H1 (cell line): ENCODE data around the gene TWF2. TPM values are rescaled to one million over a fixed set of nuclear protein-coding genes. Genes with fewer than 3 reads are reported as not detected.

ENCODE experiments used
- CTCF ChIA-PET: fragments of 300-600 bp; sonication (Branson Sonifier 250); formaldehyde crosslinking; loops from one replicate; lab custom pipeline; 2021; ENCODE audit not compliant: partially characterized antibody; lab: Charles Lee
- POLR2A ChIA-PET: fragments of 300-600 bp; sonication (Branson Sonifier 250); formaldehyde crosslinking; loops from one replicate; lab custom pipeline; 2021; ENCODE audit warnings: inconsistent platforms; ENCODE audit not compliant: partially characterized antibody; lab: Charles Lee
- DNase-seq, 2 experiments: peaks; one replicate each; pipeline versions ENCODE4 v3.0.0 to v3.0.0-alpha.2; 2010 to 2022; ENCODE audit warnings: low spot score in 2 of 2, low read depth in 1 of 2, mixed read lengths in 1 of 2
- FAIRE-seq: peaks from 2 replicates; lab custom pipeline; 2011; peaks lifted over from hg19 to GRCh38; lab: Jason Lieb, UNC
- H2AFZ ChIP-seq: 2 replicates; pipeline ENCODE4 v1.8.1; 2012; ENCODE audit warnings: low read length, inconsistent platforms
- H2AK5ac ChIP-seq: 2 replicates; pipeline ENCODE4 v1.6.1; 2013; ENCODE audit warnings: low read depth, low read length
- H2BK120ac ChIP-seq: replicated peaks from 2 replicates; pipeline ENCODE3; 2013; ENCODE audit warnings: low read depth, low read length, inconsistent platforms
- H2BK12ac ChIP-seq: 2 replicates; pipeline ENCODE4 v1.6.1; 2013; ENCODE audit warnings: low read depth, low read length
- H2BK15ac ChIP-seq: 2 replicates; pipeline ENCODE4 v1.6.1; 2013; ENCODE audit warnings: low read length
- H2BK20ac ChIP-seq: 2 replicates; pipeline ENCODE4 v1.6.1; 2013; ENCODE audit warnings: low read length
- H2BK5ac ChIP-seq: 2 replicates; pipeline ENCODE4 v1.6.1; 2013; ENCODE audit warnings: low read depth, low read length
- H3K14ac ChIP-seq: 2 replicates; pipeline ENCODE4 v1.6.1; 2013; ENCODE audit warnings: inconsistent platforms; ENCODE audit not compliant: insufficient read length
- H3K18ac ChIP-seq: 2 replicates; pipeline ENCODE4 v1.6.1; 2013; ENCODE audit warnings: low read length; ENCODE audit errors: extremely low read depth
- H3K23ac ChIP-seq: 2 replicates; pipeline ENCODE4 v1.6.1; 2013; ENCODE audit warnings: inconsistent platforms; ENCODE audit not compliant: insufficient read length
- H3K23me2 ChIP-seq: 2 replicates; pipeline ENCODE4 v1.6.1; 2013; ENCODE audit warnings: low read depth, low read length
- H3K27ac ChIP-seq: 2 replicates; pipeline ENCODE4 v1.6.1; 2011; ENCODE audit warnings: low read depth, low read length, inconsistent platforms
- H3K27me3 ChIP-seq, 4 experiments: replicated peaks in 1 of 4; 1 replicate in 1 of 4; 2 replicates in 3 of 4; pipeline versions ENCODE4 v1.6.1 to v1.8.1; 2011 to 2013; ENCODE audit warnings: low read length in 3 of 4, mild to moderate bottlenecking in 3 of 4, inconsistent platforms in 2 of 4, mixed read lengths in 2 of 4, moderate library complexity in 1 of 4; ENCODE audit not compliant: control insufficient read depth in 3 of 4, insufficient read depth in 3 of 4; ENCODE audit errors: extremely low read depth in 1 of 4
- H3K36me3 ChIP-seq, 4 experiments: 2 replicates each; pipeline versions ENCODE4 v1.6.1 to v1.8.1; 2011 to 2013; ENCODE audit warnings: mild to moderate bottlenecking in 4 of 4, low read length in 3 of 4, moderate library complexity in 2 of 4, control low read depth in 1 of 4, inconsistent platforms in 1 of 4; ENCODE audit not compliant: insufficient read depth in 4 of 4, control insufficient read depth in 2 of 4
- H3K4ac ChIP-seq: replicated peaks from 2 replicates; pipeline ENCODE3; 2013; ENCODE audit warnings: low read length, low read depth, mixed read lengths, inconsistent platforms; ENCODE audit not compliant: insufficient read length
- H3K4me1 ChIP-seq, 4 experiments: replicated peaks in 1 of 4; 1 replicate in 1 of 4; 2 replicates in 3 of 4; pipeline versions ENCODE4 v1.6.1 to v1.8.1; 2011 to 2013; ENCODE audit warnings: low read length in 3 of 4, inconsistent platforms in 2 of 4, mixed read lengths in 1 of 4; ENCODE audit not compliant: insufficient read depth in 4 of 4, control insufficient read depth in 3 of 4
- H3K4me2 ChIP-seq, 2 experiments: 2 replicates each; pipeline versions ENCODE4 v1.6.1 to v1.8.1; 2011 to 2013; ENCODE audit warnings: low read depth in 2 of 2, low read length in 2 of 2, control low read depth in 1 of 2, inconsistent platforms in 1 of 2, mild to moderate bottlenecking in 1 of 2; ENCODE audit not compliant: insufficient read depth in 1 of 2
- H3K4me3 ChIP-seq, 4 experiments: fragments of 200-600, 300-600 bp in 1 of 4; sonication (generic), shearing (Covaris generic), sonication (Bioruptor Twin) in 1 of 4; 2 replicates each; pipeline versions ENCODE4 v1.5.1 to v1.8.1; 2011 to 2016; ENCODE audit warnings: low read length in 4 of 4, low read depth in 3 of 4, control low read depth in 2 of 4, inconsistent platforms in 2 of 4, mild to moderate bottlenecking in 2 of 4, mixed read lengths in 1 of 4, moderate library complexity in 1 of 4; ENCODE audit not compliant: insufficient read depth in 2 of 4; ENCODE audit errors: extremely low read depth in 1 of 4
- H3K56ac ChIP-seq: replicated peaks from 2 replicates; pipeline ENCODE3; 2013; ENCODE audit warnings: low read depth, mild to moderate bottlenecking, mixed read lengths, low read length, inconsistent platforms; ENCODE audit not compliant: insufficient read length
- H3K79me1 ChIP-seq: 2 replicates; pipeline ENCODE4 v1.6.1; 2013; ENCODE audit warnings: low read depth, low read length, control low read depth
- H3K79me2 ChIP-seq, 2 experiments: 2 replicates each; pipeline versions ENCODE4 v1.6.1 to v1.8.1; 2012 to 2013; ENCODE audit warnings: low read length in 2 of 2, mild to moderate bottlenecking in 2 of 2, inconsistent platforms in 1 of 2; ENCODE audit not compliant: insufficient read depth in 2 of 2, control insufficient read depth in 1 of 2
- H3K9ac ChIP-seq, 4 experiments: replicated peaks in 1 of 4; 1 replicate in 1 of 4; 2 replicates in 3 of 4; pipeline versions ENCODE4 v1.6.1 to v1.8.1; 2011 to 2013; ENCODE audit warnings: low read depth in 3 of 4, low read length in 3 of 4, control low read depth in 2 of 4, mild to moderate bottlenecking in 2 of 4, moderate library complexity in 2 of 4, inconsistent platforms in 1 of 4; ENCODE audit errors: extremely low read depth in 1 of 4
- H3K9me3 ChIP-seq, 2 experiments: 2 replicates each; pipeline versions ENCODE4 v1.6.1 to v1.8.1; 2012 to 2013; ENCODE audit warnings: mild to moderate bottlenecking in 2 of 2, moderate library complexity in 2 of 2, control low read depth in 1 of 2, inconsistent platforms in 1 of 2, low read depth in 1 of 2, low read length in 1 of 2, mixed read lengths in 1 of 2; ENCODE audit not compliant: insufficient read depth in 2 of 2
- H4K20me1 ChIP-seq, 2 experiments: replicated peaks in 1 of 2; 2 replicates each; pipeline versions ENCODE3 to v1.8.1; 2011 to 2013; ENCODE audit warnings: inconsistent platforms in 2 of 2, low read length in 2 of 2, mild to moderate bottlenecking in 1 of 2; ENCODE audit not compliant: insufficient read depth in 2 of 2, control insufficient read depth in 1 of 2
- H4K5ac ChIP-seq: 2 replicates; pipeline ENCODE4 v1.6.1; 2013; ENCODE audit warnings: low read length, low read depth, mixed read lengths, inconsistent platforms; ENCODE audit not compliant: insufficient read length
- H4K8ac ChIP-seq: 2 replicates; pipeline ENCODE4 v1.8.0; 2013; ENCODE audit warnings: mild to moderate bottlenecking, moderate library complexity, low read length, inconsistent platforms; ENCODE audit not compliant: insufficient read depth; ENCODE audit errors: extremely low read depth
- H4K91ac ChIP-seq: replicated peaks from 2 replicates; pipeline ENCODE3; 2013; ENCODE audit warnings: low read length, mixed read lengths, inconsistent platforms; ENCODE audit not compliant: insufficient read length
- ATF2 ChIP-seq: IDR thresholded peaks from 2 replicates; pipeline ENCODE4 v1.6.1; 2012; ENCODE audit warnings: low read length, inconsistent platforms
- BRCA1 ChIP-seq: IDR thresholded peaks from 2 replicates; pipeline ENCODE4 v1.6.1; 2012; ENCODE audit warnings: low read depth, low read length, improper control_type of control experiment
- CBX5 ChIP-seq: fragments of 300-800, 300-1000 bp; sonication (generic); IDR thresholded peaks from 2 replicates; pipeline ENCODE4 v1.7.1; 2016; ENCODE audit warnings: antibody characterized with exemption, low read length, low read depth
- GTF2F1 ChIP-seq: IDR thresholded peaks from 2 replicates; pipeline ENCODE4 v1.6.1; 2012; ENCODE audit warnings: low read depth, low read length, improper control_type of control experiment, borderline replicate concordance
- YY1 ChIP-seq: IDR thresholded peaks from 2 replicates; pipeline ENCODE4 v1.6.1; 2011; ENCODE audit warnings: low read depth, mild to moderate bottlenecking, low read length
- polyA plus RNA-seq, 7 experiments: library from polyadenylated mRNA; depleted of rRNA in 3 of 7; stranded (reverse) in 5 of 7; unstranded in 2 of 7; fragments of >200 nt in 5 of 7; fragments of 200-250 nt in 2 of 7; gene quantifications; 1 replicate in 5 of 7; 2 replicates in 1 of 7; 4 replicates in 1 of 7; pipeline versions ENCODE4 v1.2.1 to v1.2.3, GENCODE V29; 2011 to 2013; ENCODE audit warnings: missing spikeins in 2 of 7, mixed read lengths in 2 of 7
- total RNA-seq: library from RNA; stranded (reverse); fragmentation: NEBNext Ultra II Directional; extraction: Animal tissue kit (Norgen Biotek cat#: 25700); gene quantifications from 2 replicates; pipeline ENCODE4 v1.2.1, GENCODE V29; 2021

Gene TWF2
- total and polyA plus RNA-seq, 2 of the 8 experiments (the other 6 are each of a cell fraction or from before 2014, with no cell fraction given), result 65.2 to 90.4 TPM

- no peak overlapping the region for H3K4ac ChIP-seq
- no peak overlapping the region for H3K18ac ChIP-seq
- H3K79me2 ChIP-seq, result no peaks in the 10 kb centered on the region
- POLR2A ChIA-PET, result no interaction called here
- H2BK120ac ChIP-seq, result no peak overlapping the region
- no peak overlapping the region for H4K5ac ChIP-seq
- no peak overlapping the region for H3K9ac ChIP-seq
- no peak overlapping the region for H4K8ac ChIP-seq
- no peaks in the 10 kb centered on the region for H3K27me3 ChIP-seq
- no peaks in the 10 kb centered on the region for H3K23me2 ChIP-seq
- H2AK5ac ChIP-seq, result no peak overlapping the region
- H2BK15ac ChIP-seq, result no peak overlapping the region
- H4K91ac ChIP-seq, result no peak overlapping the region
- H3K14ac ChIP-seq, result no peak overlapping the region
- no peak overlapping the region for H3K56ac ChIP-seq
- H2AFZ ChIP-seq, result no peak overlapping the region
- no peak overlapping the region for H2BK12ac ChIP-seq
- CTCF ChIA-PET, result interaction anchor here (1.2 to 20.4 kb wide), 3 partner anchors 12 to 127 kb away, joined by 3 to 336 read pairs (median 4); partner anchors contain the start of genes TLR9 and TWF2
- H3K4me2 ChIP-seq, result no peak overlapping the region
- H3K36me3 ChIP-seq, result peaks cover 13 to 63% (median 50%) of the 10 kb centered on the region in 4 experiments; a peak in 7 of 8 replicates
- no peak overlapping the region for H3K23ac ChIP-seq
- no peak overlapping the region for H3K27ac ChIP-seq
- no peak overlapping the region for H2BK5ac ChIP-seq
- H4K20me1 ChIP-seq, result peaks cover 0 to 7% of the 10 kb centered on the region in 2 experiments
- H2BK20ac ChIP-seq, result no peak overlapping the region
- no peaks in the 10 kb centered on the region; a peak in 1 of 7 replicates for H3K4me1 ChIP-seq
- DNase-seq (no peak), FAIRE-seq (no peak)
- H3K4me3 ChIP-seq, result no peak overlapping the region
- no peaks in the 10 kb centered on the region for H3K79me1 ChIP-seq
- no peaks in the 10 kb centered on the region for H3K9me3 ChIP-seq
- TF ChIP-seq ATF2 (no peak), BRCA1 (no peak), YY1 (no peak), CBX5 (no peak), GTF2F1 (no peak)
These were observed 25.1 kb downstream of the TWF2 start for GRCh38 chr3:52213901-52214300.
